Adrenal gland (tissue), 5 donors: ENCODE results near the gene CYB5A.

Experiments
- CTCF ChIP-seq, 6 experiments: fragments of 450-650 bp in 4 of 6; fragments of 200-600 bp in 2 of 6; sonication (generic) in 1 of 6; IDR thresholded peaks; 1 replicate in 5 of 6; 2 replicates in 1 of 6; pipeline versions ENCODE4 v1.5.1 to v1.8.0; 2016 to 2021; ENCODE audit warnings: antibody characterized with exemption in 6 of 6, mild to moderate bottlenecking in 2 of 6, moderate library complexity in 1 of 6
- POLR2A ChIP-seq, 2 donors: fragments of 450-650 bp; IDR thresholded peaks; one replicate each; pipeline ENCODE4 v1.6.1; 2017; ENCODE audit warnings: antibody characterized with exemption in 2 of 2, mild to moderate bottlenecking in 2 of 2, moderate library complexity in 1 of 2
- donor health status: DM: no; HTN: no; CAD: no.

GRCh38 chr18:74259347-74259746 lies 32.4 kb downstream of the CYB5A start:
- no peak for TF ChIP-seq CTCF (IDR thresholded peaks at IDR 0.05)
- TF ChIP-seq POLR2A (IDR thresholded peaks at IDR 0.05): no peak
